Measurements from ENCODE around the gene NPM3.

The NPM3 gene

GRCh38 chr10:101826852-101827434 lies 43.7 kb upstream of the NPM3 start:
- Histone ChIP-seq H3K36me3 (peaks cover 5% of the 10 kb centered on the region; the same call in 1 of the 2 replicates), H3K4me3 (no peak overlapping the region), H3K9me3 (no peaks in the 10 kb centered on the region), H3K4me2 (peak overlapping the region; percentile 2; the same call in 1 of the 2 replicates), H4K20me1 (peaks cover 5% of the 10 kb centered on the region; the same call in 1 of the 2 replicates), H3K9ac (no peak overlapping the region), H3K27me3 (no peaks in the 10 kb centered on the region), H3K27ac (no peak overlapping the region), H3K4me1 (peaks cover 42% of the 10 kb centered on the region)
- no peak for TF ChIP-seq Cebpa-rat (IDR thresholded peaks at IDR 0.05)

- no peak overlapping the region for H3K4me2 ChIP-seq
- H3K27me3 ChIP-seq = no peaks in the 10 kb centered on the region
- H3K36me3 ChIP-seq = peaks cover 5% of the 10 kb centered on the region; the same call in 1 of the 2 replicates
- H3K9me3 ChIP-seq = no peaks in the 10 kb centered on the region
- H3K9ac ChIP-seq = no peak overlapping the region
- 0 out of 2 replicates have a peak, but pooled peaks cover under 1% of the 10 kb centered on the region for H4K20me1 ChIP-seq
- no peak overlapping the region for H3K4me3 ChIP-seq
- H3K4me1 ChIP-seq = peaks cover 34% of the 10 kb centered on the region
- no peak overlapping the region for H3K27ac ChIP-seq
- no peak for TF ChIP-seq Cebpa-rat (IDR thresholded peaks at IDR 0.05)
These were observed 41.5 kb upstream of the NPM3 start for GRCh38 chr10:101824736-101825135.

GRCh38 chr10:101818872-101819633 lies 35.8 kb upstream of the NPM3 start:
- Histone ChIP-seq H3K4me1 (peaks cover 36% of the 10 kb centered on the region), H3K27ac (peak overlapping the region; percentile 94), H3K27me3 (no peaks in the 10 kb centered on the region), H3K9me3 (no peaks in the 10 kb centered on the region), H3K4me3 (peak overlapping the region; percentile 97), H3K4me2 (peak overlapping the region; percentile 97), H3K9ac (peak overlapping the region; percentile 78), H3K36me3 (no peaks in the 10 kb centered on the region), H4K20me1 (peaks cover 41% of the 10 kb centered on the region)
- TF ChIP-seq Cebpa-rat (IDR thresholded peaks at IDR 0.05) = no peak

- Histone ChIP-seq H3K9me3 (no peaks in the 10 kb centered on the region), H3K9ac (peak within 1 kb of the TSS; percentile 94), H3K36me3 (peaks cover 2% of the 10 kb centered on the region; the same call in 1 of the 2 replicates), H4K20me1 (peaks cover 49% of the 10 kb centered on the region), H3K4me2 (peak within 1 kb of the TSS; percentile 97), H3K27me3 (no peaks in the 10 kb centered on the region), H3K27ac (peak within 1 kb of the TSS; percentile 94), H3K4me3 (peak within 1 kb of the TSS; percentile 97), H3K4me1 (peaks cover 39% of the 10 kb centered on the region)
- no peak for TF ChIP-seq Cebpa-rat (IDR thresholded peaks at IDR 0.05)
These were observed 35.0 kb upstream of the NPM3 start, which contains the start of gene OGA for GRCh38 chr10:101818119-101818871. TSS of gene OGA (minus strand) at chr10:101818444. CDS start at chr10:101818022, 422 bp downstream.

GRCh38 chr10:101817337-101818118 lies 34.3 kb upstream of the NPM3 start:
- no peak for TF ChIP-seq Cebpa-rat (IDR thresholded peaks at IDR 0.05)
- H3K27me3 ChIP-seq = no peaks in the 10 kb centered on the region
- H3K4me2 ChIP-seq = peak overlapping the region; percentile 89
- peaks cover 39% of the 10 kb centered on the region for H3K4me1 ChIP-seq
- no peaks in the 10 kb centered on the region for H3K9me3 ChIP-seq
- H3K27ac ChIP-seq = peak overlapping the region; percentile 94
- H3K9ac ChIP-seq = peak overlapping the region; percentile 94
- peak overlapping the region; percentile 97 for H3K4me3 ChIP-seq
- peaks cover 56% of the 10 kb centered on the region for H4K20me1 ChIP-seq
- peaks cover 9% of the 10 kb centered on the region for H3K36me3 ChIP-seq

GRCh38 chr10:101816913-101817336 lies 33.7 kb upstream of the NPM3 start:
- peaks cover 15% of the 10 kb centered on the region for H3K36me3 ChIP-seq
- H4K20me1 ChIP-seq = peaks cover 62% of the 10 kb centered on the region

GRCh38 chr10:101816376-101816775 lies 33.1 kb upstream of the NPM3 start:
- peaks cover 19% of the 10 kb centered on the region for H3K36me3 ChIP-seq
- no peak for TF ChIP-seq Cebpa-rat (IDR thresholded peaks at IDR 0.05)
- no peaks in the 10 kb centered on the region for H3K27me3 ChIP-seq
- peaks cover 39% of the 10 kb centered on the region for H3K4me1 ChIP-seq
- H3K27ac ChIP-seq = peak overlapping the region; percentile 94
- peaks cover 68% of the 10 kb centered on the region for H4K20me1 ChIP-seq
- no peaks in the 10 kb centered on the region for H3K9me3 ChIP-seq
- peak overlapping the region; percentile 89 for H3K4me2 ChIP-seq
- peak overlapping the region; percentile 97 for H3K4me3 ChIP-seq
- peak overlapping the region; percentile 94 for H3K9ac ChIP-seq

More at GRCh38 chr10:101816913-101817336, 33.7 kb upstream of the NPM3 start:
- Histone ChIP-seq H3K4me1 (peaks cover 39% of the 10 kb centered on the region), H3K27me3 (no peaks in the 10 kb centered on the region), H3K9me3 (no peaks in the 10 kb centered on the region), H3K4me3 (peak overlapping the region; percentile 97), H3K4me2 (peak overlapping the region; percentile 89), H3K27ac (peak overlapping the region; percentile 94), H3K9ac (peak overlapping the region; percentile 94)
- no peak for TF ChIP-seq Cebpa-rat (IDR thresholded peaks at IDR 0.05)

- Histone ChIP-seq H3K9me3 (no peaks in the 10 kb centered on the region), H3K9ac (peak overlapping the region; percentile 94; the same call in 1 of the 2 replicates), H3K36me3 (peaks cover 38% of the 10 kb centered on the region), H3K4me1 (peaks cover 27% of the 10 kb centered on the region), H3K4me2 (peak overlapping the region; percentile 89), H3K27me3 (no peaks in the 10 kb centered on the region), H3K27ac (no peak overlapping the region), H3K4me3 (peak overlapping the region; percentile 97), H4K20me1 (peaks cover 86% of the 10 kb centered on the region)
- TF ChIP-seq Cebpa-rat (IDR thresholded peaks at IDR 0.05) = no peak
These were observed 31.3 kb upstream of the NPM3 start for GRCh38 chr10:101814466-101815071.

Data from BLaER1 (cell line).